Measurements from ENCODE around the gene FBLN2. TPM values are rescaled to one million over a fixed set of nuclear protein-coding genes. Genes with fewer than 3 reads are reported as not detected.

FBLN2 gene
- total RNA-seq, 4 donors from 2014 or later: 25.3 to 93.8 (median 47.6) TPM

- DNase-seq (ENCODE audit: low spot score in 2 of 2): no peak
- no peaks in the 10 kb centered on the region for H3K36me3 ChIP-seq
- H3K27me3 ChIP-seq: no peaks in the 10 kb centered on the region
- H3K9me3 ChIP-seq: no peaks in the 10 kb centered on the region
- H3K27ac ChIP-seq: no peak overlapping the region
- H3K4me3 ChIP-seq: no peak overlapping the region
- peaks cover 53% of the 10 kb centered on the region for H3K4me1 ChIP-seq
- TF ChIP-seq EP300 (IDR thresholded peaks at IDR 0.05) (no peak), CTCF (IDR thresholded peaks at IDR 0.05) (no peak), POLR2AphosphoS5 (IDR thresholded peaks at IDR 0.05) (no peak), POLR2A (IDR thresholded peaks at IDR 0.05) (no peak)
- 75% methylated on average over 4 of the region's 4 CpGs for WGBS
Measured at GRCh38 chr3:13579063-13579462, 30.1 kb downstream of the FBLN2 start.

- Histone ChIP-seq H3K27me3 (no peaks in the 10 kb centered on the region), H3K36me3 (no peaks in the 10 kb centered on the region), H3K27ac (peak overlapping the region; percentile 10), H3K9me3 (no peaks in the 10 kb centered on the region), H3K4me1 (peaks cover 39% of the 10 kb centered on the region), H3K4me3 (no peak overlapping the region)
- 41% methylated on average over 18 of the region's 20 CpGs for WGBS
- TF ChIP-seq CTCF (IDR thresholded peaks at IDR 0.05): no peak
- TF ChIP-seq POLR2AphosphoS5 (IDR thresholded peaks at IDR 0.05): peak in 1 of 3 donors; percentile 15
- no peak for TF ChIP-seq POLR2A (IDR thresholded peaks at IDR 0.05)
- no peak for TF ChIP-seq EP300 (IDR thresholded peaks at IDR 0.05)
- DNase-seq (ENCODE audit: low spot score in 2 of 2): peak in 1 of 2 donors; percentile 57
Measured at GRCh38 chr3:13580256-13581023, 31.5 kb downstream of the FBLN2 start.

GRCh38 chr3:13581485-13582365, 32.8 kb downstream of the FBLN2 start:
- Histone ChIP-seq H3K4me1 (peaks cover 32% of the 10 kb centered on the region), H3K27me3 (no peaks in the 10 kb centered on the region), H3K27ac (peak overlapping the region; percentile 39), H3K36me3 (no peaks in the 10 kb centered on the region), H3K9me3 (no peaks in the 10 kb centered on the region), H3K4me3 (no peak overlapping the region)
- peak in 1 of 2 donors; percentile 64 for DNase-seq (ENCODE audit: low spot score in 2 of 2)
- 68% methylated on average over 11 of the region's 21 CpGs for whole genome bisulfite sequencing
- TF ChIP-seq EP300 (IDR thresholded peaks at IDR 0.05): no peak
- no peak for TF ChIP-seq CTCF (IDR thresholded peaks at IDR 0.05)
- no peak for TF ChIP-seq POLR2AphosphoS5 (IDR thresholded peaks at IDR 0.05)
- no peak for TF ChIP-seq POLR2A (IDR thresholded peaks at IDR 0.05)

- Histone ChIP-seq H3K27ac (peak overlapping the region; percentile 39), H3K4me3 (no peak overlapping the region)
Measured at GRCh38 chr3:13582366-13583250, 33.7 kb downstream of the FBLN2 start.

More at GRCh38 chr3:13582366-13583250, 33.7 kb downstream of the FBLN2 start:
- 34% methylated on average over 10 of the region's 24 CpGs for WGBS
- TF ChIP-seq EP300 (IDR thresholded peaks at IDR 0.05) (no peak), POLR2A (IDR thresholded peaks at IDR 0.05) (no peak), POLR2AphosphoS5 (IDR thresholded peaks at IDR 0.05) (no peak), CTCF (IDR thresholded peaks at IDR 0.05) (no peak)
- H3K36me3 ChIP-seq: no peaks in the 10 kb centered on the region
- peak in 1 of 2 donors; percentile 65 for DNase-seq (ENCODE audit: low spot score in 2 of 2)
- H3K27me3 ChIP-seq: no peaks in the 10 kb centered on the region
- no peaks in the 10 kb centered on the region for H3K9me3 ChIP-seq
- peaks cover 32% of the 10 kb centered on the region for H3K4me1 ChIP-seq

Measured in suprapubic skin (tissue), 4 donors.